ENCODE results near the gene IGDCC3. TPM values are rescaled to one million over a fixed set of nuclear protein-coding genes. Genes with fewer than 3 reads are reported as not detected.

IGDCC3 gene
- total RNA-seq, 3 donors from 2014 or later (not counting 1 experiment from before 2014, with no cell fraction given): not detected

GRCh38 chr15:65393091-65393490 is 15.3 kb upstream of the IGDCC3 start:
- no peaks in the 10 kb centered on the region for H3K36me3 ChIP-seq (ENCODE audit: control insufficient read depth, insufficient read depth, low read length)
- H3K27ac Mint-ChIP-seq: no peak overlapping the region
- H3K27ac ChIP-seq (ENCODE audit: low read length): no peak overlapping the region
- H3K9me3 Mint-ChIP-seq: no peaks in the 10 kb centered on the region
- H3K27me3 Mint-ChIP-seq (ENCODE audit: low read depth in 2 of 2): peaks cover 32 to 47% of the 10 kb centered on the region in 2 donors
- TF ChIP-seq, protein P1, sequence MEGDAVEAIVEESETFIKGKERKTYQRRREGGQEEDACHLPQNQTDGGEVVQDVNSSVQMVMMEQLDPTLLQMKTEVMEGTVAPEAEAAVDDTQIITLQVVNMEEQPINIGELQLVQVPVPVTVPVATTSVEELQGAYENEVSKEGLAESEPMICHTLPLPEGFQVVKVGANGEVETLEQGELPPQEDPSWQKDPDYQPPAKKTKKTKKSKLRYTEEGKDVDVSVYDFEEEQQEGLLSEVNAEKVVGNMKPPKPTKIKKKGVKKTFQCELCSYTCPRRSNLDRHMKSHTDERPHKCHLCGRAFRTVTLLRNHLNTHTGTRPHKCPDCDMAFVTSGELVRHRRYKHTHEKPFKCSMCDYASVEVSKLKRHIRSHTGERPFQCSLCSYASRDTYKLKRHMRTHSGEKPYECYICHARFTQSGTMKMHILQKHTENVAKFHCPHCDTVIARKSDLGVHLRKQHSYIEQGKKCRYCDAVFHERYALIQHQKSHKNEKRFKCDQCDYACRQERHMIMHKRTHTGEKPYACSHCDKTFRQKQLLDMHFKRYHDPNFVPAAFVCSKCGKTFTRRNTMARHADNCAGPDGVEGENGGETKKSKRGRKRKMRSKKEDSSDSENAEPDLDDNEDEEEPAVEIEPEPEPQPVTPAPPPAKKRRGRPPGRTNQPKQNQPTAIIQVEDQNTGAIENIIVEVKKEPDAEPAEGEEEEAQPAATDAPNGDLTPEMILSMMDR (IDR thresholded peaks at IDR 0.05): no peak
- H3K27me3 ChIP-seq (ENCODE audit: control insufficient read depth, insufficient read depth, low read length): peaks cover 18% of the 10 kb centered on the region
- ATAC-seq (no peak), DNase-seq (no peak)
- no peak overlapping the region for H3K4me3 ChIP-seq (ENCODE audit: low read length)
- H3K4me1 Mint-ChIP-seq: peaks cover 0 to 7% of the 10 kb centered on the region in 2 donors
- no peaks in the 10 kb centered on the region for H3K4me1 ChIP-seq (ENCODE audit: control insufficient read depth, insufficient read depth, low read length)
- intact Hi-C loops (cut with micrococcal nuclease): no loop called here
- 90% methylated on average over 13 of the region's 13 CpGs for WGBS (ENCODE audit: insufficient coverage)
- H3K9me3 ChIP-seq (ENCODE audit: control insufficient read depth, insufficient read depth, low read length): no peaks in the 10 kb centered on the region
- H3K36me3 Mint-ChIP-seq: no peaks in the 10 kb centered on the region
- H3K4me3 Mint-ChIP-seq: no peak overlapping the region

DNA sequence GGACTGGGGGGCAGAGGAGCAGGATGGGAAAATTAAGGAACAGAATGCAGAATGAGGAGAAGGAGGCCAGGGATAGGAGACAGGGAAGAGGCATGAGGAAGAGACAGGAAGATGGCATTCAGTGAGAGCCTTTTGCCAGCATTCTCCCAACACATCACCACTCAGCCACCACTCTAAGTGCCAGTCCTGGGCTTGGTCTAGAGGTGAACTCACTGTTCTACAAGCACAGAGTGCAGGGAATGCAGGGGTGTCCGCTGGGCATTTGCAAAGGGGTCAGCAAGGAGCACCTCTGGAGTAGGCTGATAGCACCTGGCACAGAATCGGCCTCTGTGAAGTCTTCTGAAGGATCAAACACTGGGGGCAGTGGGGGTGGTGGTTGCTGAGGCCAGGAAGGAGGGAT is 14.6 kb upstream of the IGDCC3 start:
- Mint-ChIP-seq H3K4me1 (peaks cover 0 to 7% of the 10 kb centered on the region in 2 donors), H3K36me3 (no peaks in the 10 kb centered on the region), H3K4me3 (no peak overlapping the region), H3K27me3 (ENCODE audit: low read depth in 2 of 2) (peaks cover 25 to 40% of the 10 kb centered on the region in 2 donors), H3K9me3 (no peaks in the 10 kb centered on the region), H3K27ac (no peak overlapping the region)
- H3K27ac ChIP-seq (ENCODE audit: low read length): no peak overlapping the region
- H3K4me1 ChIP-seq (ENCODE audit: control insufficient read depth, insufficient read depth, low read length): no peaks in the 10 kb centered on the region
- intact Hi-C loops (cut with micrococcal nuclease): no loop called here
- no peak overlapping the region for H3K4me3 ChIP-seq (ENCODE audit: low read length)
- DNase-seq (no peak), ATAC-seq (no peak)
- no peaks in the 10 kb centered on the region for H3K36me3 ChIP-seq (ENCODE audit: control insufficient read depth, insufficient read depth, low read length)
- TF ChIP-seq, protein P1 (IDR thresholded peaks at IDR 0.05): no peak
- 91% methylated on average over 2 of the region's 2 CpGs for WGBS (ENCODE audit: insufficient coverage)
- H3K9me3 ChIP-seq (ENCODE audit: control insufficient read depth, insufficient read depth, low read length): no peaks in the 10 kb centered on the region
- peaks cover 18% of the 10 kb centered on the region for H3K27me3 ChIP-seq (ENCODE audit: control insufficient read depth, insufficient read depth, low read length)

- Histone ChIP-seq H3K27ac (ENCODE audit: low read length) (no peak overlapping the region), H3K27me3 (ENCODE audit: control insufficient read depth, insufficient read depth, low read length) (peaks cover 13% of the 10 kb centered on the region), H3K4me1 (ENCODE audit: control insufficient read depth, insufficient read depth, low read length) (no peaks in the 10 kb centered on the region), H3K36me3 (ENCODE audit: control insufficient read depth, insufficient read depth, low read length) (no peaks in the 10 kb centered on the region), H3K9me3 (ENCODE audit: control insufficient read depth, insufficient read depth, low read length) (no peaks in the 10 kb centered on the region), H3K4me3 (ENCODE audit: low read length) (no peak overlapping the region)
- TF ChIP-seq, protein P1 (IDR thresholded peaks at IDR 0.05): no peak
- intact Hi-C loops (cut with micrococcal nuclease): no loop called here
- Mint-ChIP-seq H3K9me3 (no peaks in the 10 kb centered on the region), H3K36me3 (no peaks in the 10 kb centered on the region), H3K4me3 (no peak overlapping the region), H3K4me1 (peaks cover 0 to 7% of the 10 kb centered on the region in 2 donors), H3K27me3 (ENCODE audit: low read depth in 2 of 2) (peaks cover 19 to 34% of the 10 kb centered on the region in 2 donors), H3K27ac (no peak overlapping the region)
- DNase-seq: no peak
- 90% methylated on average over 7 of the region's 10 CpGs for WGBS (ENCODE audit: insufficient coverage)
- no peak for ATAC-seq
These were observed 13.9 kb upstream of the IGDCC3 start for GRCh38 chr15:65391732-65392131.

- no peaks in the 10 kb centered on the region for H3K36me3 Mint-ChIP-seq
- Histone ChIP-seq H3K27me3 (ENCODE audit: control insufficient read depth, insufficient read depth, low read length) (peaks cover 6% of the 10 kb centered on the region), H3K9me3 (ENCODE audit: control insufficient read depth, insufficient read depth, low read length) (no peaks in the 10 kb centered on the region), H3K4me3 (ENCODE audit: low read length) (no peak overlapping the region), H3K4me1 (ENCODE audit: control insufficient read depth, insufficient read depth, low read length) (peaks cover 4% of the 10 kb centered on the region), H3K36me3 (ENCODE audit: control insufficient read depth, insufficient read depth, low read length) (no peaks in the 10 kb centered on the region), H3K27ac (ENCODE audit: low read length) (no peak overlapping the region)
- no peak overlapping the region for H3K4me3 Mint-ChIP-seq
- TF ChIP-seq, protein P1 (IDR thresholded peaks at IDR 0.05): no peak
- 100% methylated on average over 1 of the region's 1 CpG for WGBS (ENCODE audit: insufficient coverage)
- intact Hi-C loops (cut with micrococcal nuclease): no loop called here
- H3K4me1 Mint-ChIP-seq: peaks cover 0 to 4% of the 10 kb centered on the region in 2 donors
- ATAC-seq (no peak), DNase-seq (no peak)
- no peaks in the 10 kb centered on the region for H3K9me3 Mint-ChIP-seq
- no peak overlapping the region for H3K27ac Mint-ChIP-seq
- H3K27me3 Mint-ChIP-seq (ENCODE audit: low read depth in 2 of 2): peaks cover 12 to 26% of the 10 kb centered on the region in 2 donors
These were observed 12.6 kb upstream of the IGDCC3 start for GRCh38 chr15:65390447-65390846.

Data from natural killer cell (primary cell).